Measurements from ENCODE around the gene ARHGEF6. TPM values are rescaled to one million over a fixed set of nuclear protein-coding genes. Genes with fewer than 3 reads are reported as not detected.

ARHGEF6 gene
- polyA plus RNA-seq, 1 experiment: 6.8 TPM

DNA sequence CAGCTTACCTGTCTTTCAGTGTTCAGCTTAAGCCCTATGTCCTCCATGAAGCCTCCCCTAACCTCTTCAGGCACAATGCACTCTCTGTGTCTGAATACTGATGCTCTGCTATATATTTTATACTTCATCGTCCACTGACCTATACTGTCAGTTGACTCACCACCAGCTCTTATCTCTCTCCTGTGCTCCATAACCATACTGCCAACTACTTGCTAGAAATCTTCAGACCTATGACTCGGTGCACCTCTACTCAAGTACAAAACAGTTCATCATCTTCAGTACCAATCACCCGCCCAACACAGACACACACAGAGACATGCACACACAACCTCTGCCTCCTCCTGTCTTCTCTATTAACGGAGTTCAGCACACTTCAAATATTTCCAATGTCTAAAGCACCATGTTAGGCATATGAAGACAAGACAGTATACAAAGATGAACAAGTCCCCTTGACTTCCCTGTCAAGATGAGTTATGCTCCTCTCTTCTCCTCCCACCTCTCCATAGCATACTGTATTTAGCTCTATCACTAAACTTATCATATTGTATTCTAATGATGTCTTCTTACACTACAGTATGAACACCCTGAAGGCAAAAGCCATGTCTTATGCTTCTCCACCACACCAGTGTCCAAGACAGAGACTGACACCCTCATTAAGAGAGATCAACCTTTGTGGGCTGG, 42.5 kb downstream of the ARHGEF6 start:
- H3K4me3 ChIP-seq (ENCODE audit: low read depth, low read length): no peak overlapping the region
- H3K9me3 ChIP-seq (ENCODE audit: control insufficient read depth, insufficient read depth, low read length): no peaks in the 10 kb centered on the region
- no peak for DNase-seq (ENCODE audit: low read depth, low spot score)
- no peaks in the 10 kb centered on the region for H3K27me3 ChIP-seq (ENCODE audit: control insufficient read depth, insufficient read depth, low read length)
- POLR2A ChIA-PET: no interaction called here
- H3K27ac ChIP-seq (ENCODE audit: low read depth, low read length): no peak overlapping the region
- CTCF ChIA-PET: no interaction called here
- TF ChIP-seq CTCF (IDR thresholded peaks at IDR 0.05; ENCODE audit: low read depth, low read length): no peak

GRCh38 chrX:136736690-136737089, 44.0 kb downstream of the ARHGEF6 start:
- H3K4me3 ChIP-seq (ENCODE audit: low read depth, low read length): no peak overlapping the region
- no peak for DNase-seq (ENCODE audit: low read depth, low spot score)
- ChIA-PET CTCF (no interaction called here), POLR2A (no interaction called here)
- no peaks in the 10 kb centered on the region for H3K9me3 ChIP-seq (ENCODE audit: control insufficient read depth, insufficient read depth, low read length)
- no peak overlapping the region for H3K27ac ChIP-seq (ENCODE audit: low read depth, low read length)
- no peak for TF ChIP-seq CTCF (IDR thresholded peaks at IDR 0.05; ENCODE audit: low read depth, low read length)
- H3K27me3 ChIP-seq (ENCODE audit: control insufficient read depth, insufficient read depth, low read length): no peaks in the 10 kb centered on the region

DNA sequence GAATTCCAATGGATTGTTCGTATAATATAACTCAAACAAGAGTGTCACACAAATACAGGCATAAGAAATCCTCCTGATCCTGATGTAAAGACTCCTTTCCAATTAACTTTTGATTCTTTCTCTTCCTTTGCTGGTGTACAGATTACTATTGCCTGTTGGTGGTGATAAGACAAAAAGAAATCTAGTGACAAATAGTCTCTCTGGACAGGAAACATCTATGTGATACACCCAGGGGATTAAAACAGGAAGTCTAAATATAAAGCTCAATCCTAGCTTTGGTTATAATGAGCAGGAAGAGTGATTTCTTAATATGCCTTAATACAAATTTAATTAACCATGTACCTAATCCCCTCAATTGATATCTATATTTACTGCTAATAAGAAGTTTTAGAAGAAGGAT, 45.1 kb downstream of the ARHGEF6 start:
- POLR2A ChIA-PET: no interaction called here
- Histone ChIP-seq H3K27ac (ENCODE audit: low read depth, low read length) (no peak overlapping the region), H3K9me3 (ENCODE audit: control insufficient read depth, insufficient read depth, low read length) (no peaks in the 10 kb centered on the region), H3K4me3 (ENCODE audit: low read depth, low read length) (no peak overlapping the region), H3K27me3 (ENCODE audit: control insufficient read depth, insufficient read depth, low read length) (no peaks in the 10 kb centered on the region)
- no peak for TF ChIP-seq CTCF (IDR thresholded peaks at IDR 0.05; ENCODE audit: low read depth, low read length)
- CTCF ChIA-PET: no interaction called here
- no peak for DNase-seq (ENCODE audit: low read depth, low spot score)

DNA sequence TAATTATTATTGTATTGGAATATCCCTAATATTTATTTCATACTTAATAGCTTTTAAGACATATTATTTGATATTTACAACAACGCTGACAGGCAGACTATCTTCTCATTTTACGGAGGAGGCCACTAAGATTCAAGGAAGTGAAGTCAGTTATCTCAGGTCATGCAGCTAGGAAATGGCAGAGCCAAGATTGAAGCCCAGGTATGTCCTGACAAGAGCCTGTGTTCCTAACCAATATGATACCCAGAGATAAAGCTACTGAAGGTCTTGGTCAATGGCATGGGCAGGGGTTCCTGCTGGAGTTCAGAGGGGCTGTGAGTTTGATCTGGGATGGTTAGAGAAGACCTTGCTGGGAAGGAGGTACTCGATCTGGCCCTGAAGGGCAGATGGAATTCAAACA, 47.1 kb downstream of the ARHGEF6 start:
- no peak for TF ChIP-seq CTCF (IDR thresholded peaks at IDR 0.05; ENCODE audit: low read depth, low read length)
- POLR2A ChIA-PET: no interaction called here
- no peak for DNase-seq (ENCODE audit: low read depth, low spot score)
- H3K9me3 ChIP-seq (ENCODE audit: control insufficient read depth, insufficient read depth, low read length): no peaks in the 10 kb centered on the region
- CTCF ChIA-PET: no interaction called here
- H3K4me3 ChIP-seq (ENCODE audit: low read depth, low read length): no peak overlapping the region
- H3K27ac ChIP-seq (ENCODE audit: low read depth, low read length): no peak overlapping the region
- H3K27me3 ChIP-seq (ENCODE audit: control insufficient read depth, insufficient read depth, low read length): no peaks in the 10 kb centered on the region

- ChIA-PET POLR2A (no interaction called here), CTCF (no interaction called here)
- TF ChIP-seq CTCF (IDR thresholded peaks at IDR 0.05; ENCODE audit: low read depth, low read length): no peak
- no peak for DNase-seq (ENCODE audit: low read depth, low spot score)
- Histone ChIP-seq H3K27ac (ENCODE audit: low read depth, low read length) (no peak overlapping the region), H3K27me3 (ENCODE audit: control insufficient read depth, insufficient read depth, low read length) (no peaks in the 10 kb centered on the region), H3K9me3 (ENCODE audit: control insufficient read depth, insufficient read depth, low read length) (no peaks in the 10 kb centered on the region), H3K4me3 (ENCODE audit: low read depth, low read length) (no peak overlapping the region)
Observed at GRCh38 chrX:136731798-136732197, 48.9 kb downstream of the ARHGEF6 start.
